Muscle layer of duodenum (tissue), 2 donors: ENCODE results near the gene MTSS2.
A peak's percentile ranks its signal among the peaks of the same experiment; 100 is the strongest.

Experiments
- H3K27ac ChIP-seq: one replicate; pipeline ENCODE4 v1.7.0; 2013; ENCODE audit warnings: mild to moderate bottlenecking, low read length
- H3K27me3 ChIP-seq: one replicate; pipeline ENCODE4 v1.7.0; 2013; ENCODE audit warnings: low read depth, mild to moderate bottlenecking, control low read depth, low read length
- H3K36me3 ChIP-seq, 2 donors: one replicate each; pipeline ENCODE4 v1.7.0; 2013; ENCODE audit warnings: low read length in 2 of 2, control low read depth in 1 of 2, mild to moderate bottlenecking in 1 of 2; ENCODE audit not compliant: insufficient read depth in 2 of 2, control insufficient read depth in 1 of 2
- H3K4me1 ChIP-seq, 2 donors: one replicate each; pipeline ENCODE4 v1.7.0; 2013; ENCODE audit warnings: low read length in 2 of 2, mild to moderate bottlenecking in 2 of 2, control low read depth in 1 of 2, moderate library complexity in 1 of 2; ENCODE audit not compliant: insufficient read depth in 2 of 2, control insufficient read depth in 1 of 2
- H3K4me3 ChIP-seq, 2 donors: one replicate each; pipeline ENCODE4 v1.7.0; 2013; ENCODE audit warnings: low read length in 2 of 2, low read depth in 1 of 2, mild to moderate bottlenecking in 1 of 2
- H3K9me3 ChIP-seq, 2 donors: one replicate each; pipeline ENCODE4 v1.7.0; 2013; ENCODE audit warnings: low read length in 2 of 2, control low read depth in 1 of 2, mild to moderate bottlenecking in 1 of 2; ENCODE audit not compliant: control insufficient read depth in 1 of 2
- donor health status: healthy.

Gene MTSS2

GRCh38 chr16:70661918-70662641 lies 23.8 kb downstream of the MTSS2 start:
- no peak overlapping the region for H3K4me3 ChIP-seq
- H3K9me3 ChIP-seq = no peaks in the 10 kb centered on the region
- peaks cover 5 to 44% of the 10 kb centered on the region in 2 donors for H3K36me3 ChIP-seq
- no peaks in the 10 kb centered on the region for H3K27me3 ChIP-seq
- peaks cover 0 to 20% of the 10 kb centered on the region in 2 donors for H3K4me1 ChIP-seq
- no peak overlapping the region for H3K27ac ChIP-seq

GRCh38 chr16:70661534-70661917 lies 24.3 kb downstream of the MTSS2 start:
- no peak overlapping the region for H3K27ac ChIP-seq
- H3K36me3 ChIP-seq = peaks cover 5 to 39% of the 10 kb centered on the region in 2 donors
- peaks cover 0 to 20% of the 10 kb centered on the region in 2 donors for H3K4me1 ChIP-seq
- H3K27me3 ChIP-seq = no peaks in the 10 kb centered on the region
- H3K4me3 ChIP-seq = no peak overlapping the region
- no peaks in the 10 kb centered on the region for H3K9me3 ChIP-seq

DNA sequence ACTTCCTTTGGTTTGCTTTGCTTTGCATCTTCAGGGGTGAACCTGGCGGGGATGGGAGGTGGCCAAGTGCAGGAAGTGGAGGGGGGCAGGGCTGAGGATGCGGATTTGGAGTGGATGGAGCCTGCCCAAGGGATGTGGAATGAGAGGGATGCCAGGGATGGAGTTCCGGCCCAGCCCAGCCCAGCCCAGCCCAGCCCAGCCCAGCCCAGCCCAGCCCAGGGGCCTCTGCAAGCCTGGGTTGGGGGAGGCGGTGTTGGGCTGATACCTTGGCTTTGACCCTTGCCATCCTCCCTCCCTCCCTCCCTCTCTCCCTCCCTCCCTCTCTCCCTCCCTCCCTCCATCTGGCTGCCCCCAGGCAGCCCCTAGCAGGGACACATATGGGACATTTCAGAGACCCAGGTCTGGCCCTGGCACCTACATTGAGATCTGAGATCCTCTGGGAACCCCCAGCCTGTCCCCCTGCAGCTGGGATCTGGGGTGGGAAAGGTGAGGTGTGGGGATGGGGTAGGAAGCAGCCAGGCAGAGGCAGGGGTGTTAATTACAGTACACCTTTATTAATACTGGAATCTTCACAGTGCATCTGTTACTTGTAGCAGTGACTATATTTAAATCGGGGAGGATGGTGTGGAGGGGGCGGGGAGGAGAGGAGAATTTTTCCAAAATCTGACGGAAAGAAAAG lies 25.0 kb downstream of the MTSS2 start:
- H3K4me1 ChIP-seq = peaks cover 0 to 20% of the 10 kb centered on the region in 2 donors
- no peaks in the 10 kb centered on the region for H3K27me3 ChIP-seq
- no peak overlapping the region for H3K4me3 ChIP-seq
- no peaks in the 10 kb centered on the region for H3K9me3 ChIP-seq
- no peak overlapping the region for H3K27ac ChIP-seq
- peaks cover 5 to 32% of the 10 kb centered on the region in 2 donors for H3K36me3 ChIP-seq

DNA sequence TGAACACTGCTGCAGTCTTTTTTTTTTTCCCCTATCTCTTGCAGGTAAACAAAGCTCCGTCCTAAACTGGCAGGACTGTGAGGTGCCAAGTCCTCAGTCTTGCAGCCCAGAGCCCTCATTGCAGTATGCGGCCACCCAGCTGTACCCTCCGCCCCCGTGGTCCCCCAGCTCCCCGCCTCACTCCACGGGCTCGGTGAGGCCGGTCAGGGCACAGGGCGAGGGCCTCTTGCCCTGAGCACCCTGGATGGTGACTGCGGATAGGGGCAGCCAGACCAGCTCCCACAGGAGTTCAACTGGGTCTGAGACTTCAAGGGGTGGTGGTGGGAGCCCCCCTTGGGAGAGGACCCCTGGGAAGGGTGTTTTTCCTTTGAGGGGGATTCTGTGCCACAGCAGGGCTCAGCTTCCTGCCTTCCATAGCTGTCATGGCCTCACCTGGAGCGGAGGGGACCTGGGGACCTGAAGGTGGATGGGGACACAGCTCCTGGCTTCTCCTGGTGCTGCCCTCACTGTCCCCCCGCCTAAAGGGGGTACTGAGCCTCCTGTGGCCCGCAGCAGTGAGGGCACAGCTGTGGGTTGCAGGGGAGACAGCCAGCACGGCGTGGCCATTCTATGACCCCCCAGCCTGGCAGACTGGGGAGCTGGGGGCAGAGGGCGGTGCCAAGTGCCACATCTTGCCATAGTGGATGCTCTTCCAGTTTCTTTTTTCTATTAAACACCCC lies 25.7 kb downstream of the MTSS2 start:
- peaks cover 4 to 25% of the 10 kb centered on the region in 2 donors for H3K36me3 ChIP-seq
- peaks cover 0 to 20% of the 10 kb centered on the region in 2 donors for H3K4me1 ChIP-seq
- H3K27ac ChIP-seq = no peak overlapping the region
- H3K4me3 ChIP-seq = no peak overlapping the region
- no peaks in the 10 kb centered on the region for H3K9me3 ChIP-seq
- no peaks in the 10 kb centered on the region for H3K27me3 ChIP-seq

- Histone ChIP-seq H3K27ac (no peak overlapping the region), H3K9me3 (no peaks in the 10 kb centered on the region), H3K36me3 (peaks cover 0 to 20% of the 10 kb centered on the region in 2 donors), H3K4me1 (peaks cover 0 to 22% of the 10 kb centered on the region in 2 donors), H3K27me3 (no peaks in the 10 kb centered on the region), H3K4me3 (no peak overlapping the region)
Observed at GRCh38 chr16:70659546-70659945, 26.3 kb downstream of the MTSS2 start.

DNA sequence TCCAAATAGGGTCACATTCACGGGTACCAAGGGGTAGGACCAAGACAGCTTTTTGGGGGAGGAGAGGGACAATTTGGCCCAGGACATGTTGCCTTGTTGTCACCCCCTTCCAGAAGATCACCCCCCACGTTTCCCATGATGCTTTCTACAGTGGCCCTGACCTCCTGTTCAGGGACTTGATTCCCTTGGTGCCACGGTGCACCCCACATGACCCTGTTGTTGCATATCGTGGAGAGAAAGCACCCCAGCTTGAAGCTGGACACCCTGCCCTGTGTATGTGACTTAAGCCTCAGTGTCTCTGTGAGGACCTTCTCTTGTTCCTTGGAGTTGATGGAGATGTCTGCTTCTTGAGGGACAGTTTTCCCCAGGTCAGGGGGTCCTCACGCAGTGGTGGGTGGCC lies 26.9 kb downstream of the MTSS2 start:
- H3K36me3 ChIP-seq = peaks cover 0 to 13% of the 10 kb centered on the region in 2 donors
- no peak overlapping the region for H3K4me3 ChIP-seq
- H3K4me1 ChIP-seq = peaks cover 0 to 23% of the 10 kb centered on the region in 2 donors
- no peak overlapping the region for H3K27ac ChIP-seq
- H3K9me3 ChIP-seq = no peaks in the 10 kb centered on the region
- no peaks in the 10 kb centered on the region for H3K27me3 ChIP-seq

GRCh38 chr16:70657956-70658355 lies 27.9 kb downstream of the MTSS2 start:
- no peak overlapping the region for H3K4me3 ChIP-seq
- no peaks in the 10 kb centered on the region for H3K27me3 ChIP-seq
- H3K36me3 ChIP-seq = peaks cover 0 to 4% of the 10 kb centered on the region in 2 donors
- no peaks in the 10 kb centered on the region for H3K9me3 ChIP-seq
- peaks cover 0 to 20% of the 10 kb centered on the region in 2 donors for H3K4me1 ChIP-seq
- no peak overlapping the region for H3K27ac ChIP-seq

DNA sequence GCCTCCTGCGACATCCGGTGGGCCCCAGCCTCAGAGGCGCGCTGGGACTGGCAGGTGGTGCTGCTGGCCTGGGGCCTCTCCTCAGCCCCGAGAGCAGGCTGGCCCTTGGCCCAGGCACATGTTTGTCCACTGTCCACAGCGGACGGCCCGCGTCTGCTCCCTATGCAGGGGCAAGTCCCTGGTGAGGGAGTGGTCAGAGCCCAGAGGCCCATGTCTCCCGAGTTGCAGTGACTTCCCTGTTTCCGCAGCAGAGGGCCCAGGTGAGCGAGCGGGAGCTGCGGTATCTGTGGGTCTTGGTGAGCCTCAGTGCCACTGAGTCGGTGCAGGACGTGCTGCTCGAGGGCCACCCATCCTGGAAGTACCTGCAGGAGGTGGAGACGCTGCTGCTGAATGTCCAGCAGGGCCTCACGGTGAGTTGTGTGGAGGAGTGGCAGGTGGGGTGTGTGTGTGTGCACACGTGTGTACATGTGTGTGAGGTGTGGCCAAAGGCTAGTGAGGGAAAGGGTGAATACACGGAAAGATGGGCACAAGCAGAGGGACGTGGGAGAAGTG lies 29.1 kb downstream of the MTSS2 start:
- H3K4me3 ChIP-seq = no peak overlapping the region
- H3K9me3 ChIP-seq = no peaks in the 10 kb centered on the region
- H3K27ac ChIP-seq = no peak overlapping the region
- H3K36me3 ChIP-seq = no peaks in the 10 kb centered on the region
- peaks cover 0 to 9% of the 10 kb centered on the region in 2 donors for H3K4me1 ChIP-seq
- H3K27me3 ChIP-seq = no peaks in the 10 kb centered on the region

- no peak overlapping the region for H3K27ac ChIP-seq
- no peak overlapping the region for H3K4me3 ChIP-seq
- H3K4me1 ChIP-seq = peaks cover 0 to 9% of the 10 kb centered on the region in 2 donors
Observed at GRCh38 chr16:70656065-70656711, 29.7 kb downstream of the MTSS2 start.

DNA sequence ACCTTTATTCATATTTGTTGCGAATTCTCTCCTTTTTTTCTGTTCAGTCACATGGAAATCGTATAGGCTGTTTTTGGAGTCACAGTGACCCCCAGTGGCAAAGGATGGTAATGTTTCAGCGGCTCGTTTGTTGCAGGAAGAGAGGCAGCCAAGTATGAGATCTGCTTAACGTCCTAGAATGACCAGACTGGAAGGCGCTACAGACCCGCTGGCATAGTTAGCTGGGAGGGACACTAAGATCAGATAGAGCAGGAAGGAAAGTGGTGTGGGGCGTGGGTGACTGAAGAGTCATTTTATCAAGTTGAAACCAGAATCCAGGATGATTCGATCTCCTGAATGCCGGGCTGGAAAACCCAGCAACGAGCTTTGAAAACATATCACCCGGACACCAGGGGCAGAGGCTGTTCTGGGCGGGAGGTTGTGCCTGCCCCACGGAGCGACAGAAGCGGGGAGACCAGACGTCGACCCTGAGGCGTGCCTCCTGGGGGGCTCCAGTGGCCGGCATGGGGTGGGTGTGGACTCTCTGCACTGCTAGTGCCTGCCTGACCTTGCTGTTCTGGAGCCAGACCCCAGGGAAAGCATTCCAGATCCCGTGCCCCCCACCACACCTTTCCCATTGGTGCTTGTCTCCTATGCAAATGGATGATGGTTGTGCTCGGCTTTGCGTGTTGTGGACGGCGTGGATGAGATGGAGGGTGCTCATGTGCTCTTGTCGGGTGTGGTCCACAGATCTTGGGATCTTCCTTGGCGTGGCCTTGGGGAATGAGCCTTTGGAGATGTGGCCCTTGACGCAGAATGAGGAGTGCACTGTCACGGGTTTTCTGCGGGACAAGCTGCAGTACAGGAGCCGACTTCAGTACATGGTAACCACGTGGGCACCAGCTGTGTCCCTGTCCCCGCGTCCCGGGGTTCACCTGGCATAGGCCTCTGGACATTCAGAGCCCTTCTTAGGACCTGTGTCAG lies 31.8 kb downstream of the MTSS2 start:
- H3K36me3 ChIP-seq = no peaks in the 10 kb centered on the region
- H3K9me3 ChIP-seq = no peaks in the 10 kb centered on the region
- no peaks in the 10 kb centered on the region for H3K27me3 ChIP-seq
- H3K27ac ChIP-seq = no peak overlapping the region
- H3K4me1 ChIP-seq = peaks cover 0 to 9% of the 10 kb centered on the region in 2 donors
- peak overlapping the region in 1 of 2 donors; percentile 52 for H3K4me3 ChIP-seq

More at GRCh38 chr16:70656065-70656711, 29.7 kb downstream of the MTSS2 start:
- no peaks in the 10 kb centered on the region for H3K27me3 ChIP-seq
- no peaks in the 10 kb centered on the region for H3K36me3 ChIP-seq
- no peaks in the 10 kb centered on the region for H3K9me3 ChIP-seq
